NCI-H2107 (cell line): ENCODE data around the gene NOTCH2.

Experiments used
- DNase-seq: peaks from one replicate; lab custom pipeline; 2025; lab: John Stamatoyannopoulos, UW

Gene NOTCH2

DNA sequence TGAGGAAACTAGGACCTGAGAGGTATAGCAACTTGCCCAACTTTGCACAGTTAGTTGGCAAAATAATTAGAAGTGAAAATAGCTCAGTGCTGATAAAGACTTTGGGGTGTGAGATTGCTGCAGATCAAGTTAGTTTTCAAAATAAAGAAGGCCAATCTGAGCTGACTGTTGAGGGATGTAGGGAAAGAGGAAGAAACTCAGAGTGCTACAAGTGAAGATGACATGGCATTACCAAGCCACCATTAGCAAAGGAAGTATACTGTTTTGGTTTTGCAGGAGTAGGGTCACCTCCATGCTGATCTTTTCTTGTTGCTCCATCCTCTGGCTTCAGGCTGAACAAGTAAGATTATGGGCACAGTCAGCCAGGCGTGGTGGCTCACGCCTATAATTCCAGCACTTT lies 94.5 kb downstream of the NOTCH2 start:
- no peak for DNase-seq

DNA sequence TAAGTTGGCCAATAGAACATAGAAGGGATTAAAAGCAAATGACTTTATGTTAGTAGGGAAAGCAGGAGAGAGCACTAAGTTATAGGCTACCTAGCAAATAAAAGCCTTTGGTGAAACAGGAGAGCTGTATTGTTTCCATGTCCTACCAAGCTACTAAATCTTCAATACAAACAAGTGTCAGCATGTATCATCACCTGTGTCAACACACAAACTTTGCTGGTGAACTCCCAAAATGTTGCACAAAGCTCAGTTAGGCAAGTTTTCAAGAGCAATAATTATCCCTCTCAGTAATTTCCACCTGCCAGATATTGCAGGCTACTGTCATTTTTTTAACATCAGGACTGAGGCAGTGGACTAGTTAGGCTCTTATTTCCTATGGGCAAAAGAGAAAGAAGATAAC lies 95.4 kb downstream of the NOTCH2 start:
- DNase-seq: no peak

DNA sequence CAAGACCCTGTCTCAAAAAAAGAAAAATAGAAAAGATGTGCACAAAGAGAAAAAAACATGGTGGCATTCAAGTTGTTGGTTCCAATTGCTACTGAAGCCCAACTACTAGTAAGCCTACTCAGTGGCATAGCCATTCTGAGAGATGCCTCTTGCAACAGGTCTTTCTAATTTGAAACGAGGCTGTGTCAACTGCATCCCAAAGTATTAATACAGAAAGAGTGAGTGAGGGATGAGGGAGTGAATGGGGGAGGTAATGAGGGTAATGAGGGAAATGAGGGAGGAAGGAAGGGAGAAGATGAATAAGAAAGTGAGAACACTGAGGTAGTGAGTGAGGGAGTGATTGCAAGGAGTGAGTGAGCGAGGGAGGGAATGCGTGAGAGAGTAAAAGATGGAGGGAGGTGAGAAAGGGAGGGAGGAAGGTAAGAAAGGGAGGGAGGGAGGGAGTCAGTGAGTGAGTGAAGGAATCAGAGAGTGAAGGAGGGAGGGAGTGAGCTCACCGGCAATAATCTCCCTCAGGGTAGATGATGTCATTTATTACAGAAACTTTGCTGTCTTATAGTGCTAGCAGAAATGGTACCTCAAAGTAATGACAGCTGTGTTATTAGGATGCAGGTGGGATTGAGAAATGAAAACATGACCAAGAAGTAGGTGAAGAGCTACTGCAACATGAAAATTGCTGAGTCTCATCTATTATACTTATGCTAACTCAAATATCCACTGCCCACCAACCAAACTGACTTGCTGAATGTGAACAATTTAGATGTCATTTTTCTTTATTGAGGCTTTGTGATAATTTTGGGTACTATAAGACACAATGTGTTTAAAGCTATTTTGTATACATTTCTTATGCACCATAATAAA lies 97.5 kb downstream of the NOTCH2 start:
- DNase-seq: no peak

DNA sequence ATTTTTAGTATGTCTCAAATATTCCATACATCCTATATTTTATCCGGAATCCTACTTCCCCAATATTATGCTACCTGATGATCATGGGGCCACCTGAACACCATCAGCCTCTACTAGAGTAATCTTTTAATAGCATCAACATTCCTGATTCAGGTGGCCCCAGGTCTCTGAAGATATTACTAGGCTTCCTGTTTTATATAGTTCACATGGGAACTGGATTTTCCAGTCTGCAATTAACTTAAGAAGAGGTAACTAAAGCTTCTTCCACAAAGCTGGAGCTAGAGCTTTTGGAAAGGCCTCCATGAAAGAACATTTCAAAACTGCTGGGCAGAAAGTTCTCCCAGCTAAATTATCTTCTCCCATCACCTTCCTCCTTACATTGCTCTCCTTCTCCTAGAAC lies 100.9 kb downstream of the NOTCH2 start:
- no peak for DNase-seq

DNA sequence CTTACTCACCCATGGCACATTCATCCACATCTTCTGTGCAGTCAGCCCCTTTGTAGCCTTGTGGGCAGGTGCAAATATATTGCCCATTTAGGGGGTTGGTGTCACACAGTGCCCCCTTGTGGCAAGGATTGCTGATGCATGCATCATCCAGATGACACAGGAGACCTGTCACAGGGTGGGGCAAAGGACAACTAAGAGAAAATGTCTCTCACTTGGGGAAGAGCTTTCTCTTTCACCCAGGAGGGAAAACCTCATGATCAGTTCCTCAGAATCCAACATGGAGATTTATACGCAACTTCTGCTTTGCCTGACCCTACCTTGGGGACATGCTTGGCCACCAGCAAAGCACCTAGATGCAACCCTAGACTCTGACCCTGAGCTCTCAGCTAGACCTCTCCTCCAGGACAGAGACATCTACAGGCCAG lies 101.4 kb downstream of the NOTCH2 start:
- DNase-seq: peak; percentile 62

DNA sequence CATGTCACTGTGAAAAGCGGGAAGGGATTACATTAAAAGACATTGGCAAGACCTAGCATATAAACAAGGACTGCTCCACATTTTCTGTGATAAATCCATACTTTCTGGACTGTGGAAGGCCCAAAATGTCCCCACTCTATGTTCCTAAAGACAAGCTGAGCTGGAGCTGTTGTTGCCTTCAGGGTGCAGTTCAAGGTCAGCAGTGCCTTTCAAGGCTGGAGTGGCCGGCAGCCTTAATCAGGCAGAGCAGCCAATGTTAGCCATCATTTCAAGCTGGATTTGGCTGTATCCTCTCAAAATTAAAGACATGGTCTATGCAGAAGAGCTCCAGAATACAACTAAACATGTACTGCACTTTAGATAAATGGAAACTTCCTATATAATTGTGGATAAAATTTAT lies 102.8 kb downstream of the NOTCH2 start:
- DNase-seq: no peak

DNA sequence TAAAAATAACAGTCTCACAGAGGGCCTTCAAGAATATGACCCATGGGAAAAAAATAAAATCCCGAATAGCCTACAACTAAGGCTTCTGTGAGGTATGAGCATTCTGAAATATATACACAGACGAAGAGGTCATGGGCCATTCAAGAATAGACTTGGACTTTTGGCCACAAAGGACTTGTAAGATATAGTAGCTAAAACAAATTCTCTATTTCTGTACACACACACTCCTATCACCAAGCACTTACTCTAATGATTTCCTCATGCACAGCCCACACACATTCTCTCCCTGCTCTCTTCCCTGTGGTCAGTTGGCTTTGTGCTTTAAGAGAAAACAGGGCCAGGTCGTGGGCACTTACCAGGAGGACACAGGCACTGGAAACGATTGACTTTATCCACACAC lies 103.4 kb downstream of the NOTCH2 start:
- no peak for DNase-seq

DNA sequence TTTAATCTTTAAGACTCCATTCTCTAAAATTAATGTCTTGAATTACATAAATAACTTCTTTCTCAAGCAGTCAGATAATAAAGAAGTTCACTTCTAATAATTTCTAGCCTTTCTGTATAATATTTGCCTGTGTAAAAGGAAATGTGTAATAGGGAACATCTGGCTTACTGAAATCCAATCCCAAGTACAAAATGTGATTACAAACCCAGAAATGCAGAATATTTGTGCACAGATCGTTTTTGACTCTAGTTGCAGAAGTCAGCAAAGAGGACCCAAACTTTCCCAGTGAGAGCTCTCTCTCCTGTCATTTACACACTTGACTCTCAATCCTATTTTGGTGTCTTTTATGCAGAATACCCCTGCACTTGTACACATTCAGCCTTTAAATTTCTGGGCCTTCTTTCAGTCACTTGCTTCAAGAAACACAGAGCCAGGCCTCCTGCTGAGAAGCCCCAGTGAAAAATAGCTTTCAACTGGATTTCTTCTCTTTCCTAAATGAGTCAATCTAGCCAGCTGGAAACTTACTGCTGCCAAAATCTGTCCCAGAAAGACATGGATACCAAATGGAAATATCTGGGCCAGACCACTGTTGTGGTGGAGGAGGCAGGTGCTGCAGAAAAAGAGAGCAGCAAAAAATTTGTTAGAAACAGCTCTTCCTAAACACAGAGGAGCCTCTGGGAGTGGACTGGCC lies 104.6 kb downstream of the NOTCH2 start:
- DNase-seq: no peak

DNA sequence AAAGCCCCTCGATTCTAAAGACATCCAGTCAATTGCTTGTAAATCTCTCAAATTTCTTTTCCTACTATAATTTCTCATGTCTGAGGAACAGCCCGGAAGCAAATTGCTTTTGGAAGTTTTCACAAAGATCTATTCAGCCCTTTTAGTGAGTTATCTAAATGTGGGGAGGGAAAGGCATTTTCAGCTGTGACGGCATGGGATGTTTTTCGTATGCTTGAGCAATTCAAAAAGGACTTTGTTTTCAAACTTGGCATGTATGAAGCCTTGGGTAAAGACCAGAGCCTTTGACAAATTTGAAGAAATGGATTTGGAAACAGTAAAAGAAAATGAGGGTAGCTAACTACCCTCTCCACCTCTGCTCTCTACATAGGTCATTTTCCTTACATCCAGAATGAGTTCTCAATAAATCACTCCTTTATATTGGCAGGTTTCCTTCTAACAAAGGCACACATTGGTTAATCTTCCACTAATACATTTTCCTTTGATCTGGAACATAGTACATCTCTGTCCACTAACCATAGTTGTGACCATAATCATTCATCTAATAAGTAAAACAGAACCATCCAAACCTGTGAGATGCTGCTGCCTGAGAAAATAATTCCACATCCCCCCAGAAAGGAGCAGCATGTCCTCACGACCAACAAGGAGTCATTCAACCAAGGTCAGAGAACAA lies 107.0 kb downstream of the NOTCH2 start:
- no peak for DNase-seq

DNA sequence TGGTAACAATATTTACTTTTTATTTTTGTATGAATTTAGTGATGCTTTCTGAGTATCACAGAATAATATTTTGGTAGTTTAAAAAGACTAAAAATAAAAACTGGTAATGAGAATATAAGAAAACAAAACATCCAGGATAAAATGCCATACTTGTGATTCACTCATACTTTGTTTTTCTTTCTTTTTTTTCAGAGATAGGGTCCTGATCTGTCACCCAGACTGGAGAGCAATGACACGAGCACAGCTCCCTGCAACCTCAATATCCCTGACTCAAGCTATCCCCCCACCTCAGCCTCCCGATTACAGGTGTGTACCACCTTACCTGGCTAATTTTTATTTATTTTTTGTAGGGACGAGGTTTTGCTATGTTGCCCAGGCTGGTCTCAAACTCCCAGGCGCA lies 109.0 kb downstream of the NOTCH2 start:
- DNase-seq: no peak

DNA sequence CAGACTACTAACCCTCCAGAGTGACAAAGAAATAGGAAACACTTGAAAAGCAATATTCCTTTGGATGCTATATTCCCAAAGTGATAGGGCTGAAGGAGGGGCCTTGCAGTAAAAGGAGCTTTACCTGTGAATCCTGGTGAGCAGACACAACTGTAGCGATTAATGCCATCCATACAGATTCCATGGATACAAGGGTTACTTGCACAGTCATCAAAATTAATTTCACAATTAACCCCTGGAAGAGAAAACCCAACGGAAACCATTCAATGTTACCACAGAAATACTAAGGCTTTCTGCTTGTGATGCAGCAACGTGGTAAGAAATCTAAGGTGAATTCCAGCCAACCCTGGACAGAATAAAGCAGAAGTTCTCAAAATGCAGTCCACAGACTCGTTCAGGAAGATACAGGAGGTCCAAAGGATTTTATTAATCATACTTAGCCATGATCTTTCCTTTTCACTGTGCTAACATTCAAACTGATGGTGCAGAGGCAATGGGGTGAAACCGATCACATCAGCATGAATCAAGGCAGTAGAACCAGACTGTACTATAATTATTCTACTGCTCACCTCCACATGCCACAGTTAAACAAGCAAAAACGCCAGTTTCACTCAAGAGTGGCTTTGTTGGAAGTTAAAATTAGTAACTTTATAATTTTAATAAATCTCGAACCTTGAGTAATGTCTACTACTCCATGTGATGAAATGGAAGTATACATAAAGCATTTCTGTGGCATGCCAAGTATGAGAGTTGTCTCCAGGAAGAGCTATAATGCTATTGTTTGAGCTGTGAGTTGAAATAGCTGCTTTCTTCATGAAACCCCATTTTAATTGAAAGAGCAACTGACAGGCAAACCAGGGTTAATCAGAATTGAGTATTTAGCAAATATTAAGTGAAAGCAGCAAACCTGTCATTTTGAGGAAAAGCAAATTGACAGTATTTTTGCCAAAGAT lies 109.9 kb downstream of the NOTCH2 start:
- DNase-seq: no peak

DNA sequence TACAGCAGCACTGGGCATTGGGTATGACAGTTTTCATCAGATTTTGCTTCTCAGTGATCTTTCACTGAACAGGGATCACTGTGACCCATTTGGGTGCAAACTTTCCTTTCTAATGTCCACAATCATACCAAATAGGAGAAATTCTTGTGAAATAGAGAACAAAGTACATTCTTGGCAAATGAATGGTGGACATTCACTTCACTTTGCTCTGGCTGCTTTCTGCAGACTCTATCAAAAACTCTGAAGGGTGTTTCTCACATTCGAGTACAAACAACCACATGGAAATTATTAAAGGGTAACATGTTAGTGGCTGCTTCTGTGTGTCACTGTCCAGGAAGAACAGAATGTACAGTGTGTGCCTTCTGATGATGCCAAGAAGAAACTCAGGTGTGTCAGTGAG lies 111.2 kb downstream of the NOTCH2 start:
- no peak for DNase-seq

DNA sequence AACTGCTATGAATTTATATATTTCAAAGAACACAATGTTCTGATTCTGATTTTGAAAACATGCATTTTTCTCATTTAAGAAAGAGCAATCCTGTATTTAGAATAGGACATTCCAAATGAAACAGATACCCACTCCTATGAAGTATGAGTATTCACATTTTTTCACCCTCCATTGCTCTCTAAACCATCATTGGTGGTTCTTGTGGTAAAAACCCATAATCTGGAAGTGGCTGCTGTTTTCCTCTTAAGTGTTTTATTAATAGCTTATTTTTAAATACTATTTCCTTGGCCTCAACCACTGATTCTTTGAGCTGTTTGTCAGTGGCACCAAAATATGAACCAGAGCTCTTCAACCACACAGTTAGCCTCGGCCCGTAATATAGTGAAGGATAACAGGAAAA lies 113.2 kb downstream of the NOTCH2 start:
- no peak for DNase-seq

DNA sequence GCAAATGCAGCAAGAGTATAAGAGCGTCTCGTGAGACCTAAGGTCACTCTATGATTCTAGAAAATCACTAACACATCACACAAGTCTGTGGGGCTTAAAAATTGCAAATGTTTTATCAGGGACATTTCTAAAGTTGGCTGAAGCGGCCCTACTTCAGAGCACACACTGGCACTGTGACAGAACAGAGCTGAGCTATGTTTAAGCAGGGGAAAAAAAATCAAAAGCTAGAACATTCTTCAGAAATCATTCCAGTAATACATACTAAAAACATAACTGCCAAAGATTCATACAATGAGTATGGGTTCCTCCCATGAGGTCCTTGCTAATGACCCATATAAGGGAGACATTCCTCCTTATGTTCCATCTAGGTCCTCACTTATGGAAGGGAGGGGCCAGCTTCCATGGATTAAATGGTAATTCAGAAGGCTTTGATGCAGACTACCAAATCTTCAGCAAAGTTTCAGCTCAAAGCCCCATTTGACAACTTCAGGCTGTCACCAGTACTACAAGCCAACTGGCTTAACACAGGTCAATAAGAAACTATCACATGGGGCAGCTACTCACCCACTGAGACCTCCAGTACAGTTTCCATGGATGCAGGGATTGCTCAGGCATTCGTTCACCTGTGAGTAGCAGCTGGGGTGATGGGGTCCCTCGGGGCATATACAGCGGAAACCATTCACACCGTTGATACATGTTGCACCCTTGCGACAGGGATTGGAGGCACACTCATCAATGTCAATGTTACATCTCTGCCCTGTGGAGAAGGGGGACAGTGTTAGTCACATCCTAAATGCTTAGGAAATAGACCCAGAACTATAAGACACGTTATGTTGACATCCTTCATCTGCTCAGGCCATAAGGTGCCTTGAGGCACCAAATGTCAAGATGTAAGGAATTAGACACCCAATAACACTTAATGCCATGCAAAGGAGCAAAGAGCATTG lies 114.7 kb downstream of the NOTCH2 start:
- DNase-seq: no peak

DNA sequence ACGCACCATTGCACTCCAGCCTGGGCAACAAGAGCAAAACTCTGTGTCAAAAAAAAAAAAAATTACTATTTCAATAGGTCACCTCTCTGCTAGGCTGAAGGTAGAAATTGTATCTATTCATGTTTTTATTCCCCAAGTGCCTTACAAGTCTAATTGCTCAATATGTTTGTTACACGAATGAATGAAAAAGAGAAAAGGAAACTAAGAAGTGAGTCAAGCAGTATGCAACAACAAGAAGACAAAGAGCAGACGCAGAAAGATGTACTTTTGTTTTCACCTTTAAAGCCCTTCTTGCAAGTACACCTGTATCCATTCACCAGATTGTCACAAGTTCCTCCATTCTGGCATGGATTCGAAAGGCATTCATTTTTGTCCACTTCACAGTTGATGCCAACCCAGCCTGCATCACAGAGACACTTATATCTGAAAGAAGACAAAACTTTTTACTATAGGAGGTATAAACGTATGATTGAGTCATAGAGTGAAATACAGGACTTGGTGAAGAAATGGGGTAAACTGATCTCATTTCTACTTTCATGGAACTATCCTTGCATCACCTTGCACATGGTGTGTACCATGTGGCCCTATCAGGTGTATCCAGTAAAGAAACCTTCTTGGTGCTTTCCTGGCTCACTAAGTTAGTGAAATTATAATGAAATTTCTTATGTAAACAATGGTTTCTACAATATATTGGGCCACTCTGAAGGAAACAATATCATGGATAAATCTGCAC lies 116.0 kb downstream of the NOTCH2 start:
- DNase-seq: no peak

DNA sequence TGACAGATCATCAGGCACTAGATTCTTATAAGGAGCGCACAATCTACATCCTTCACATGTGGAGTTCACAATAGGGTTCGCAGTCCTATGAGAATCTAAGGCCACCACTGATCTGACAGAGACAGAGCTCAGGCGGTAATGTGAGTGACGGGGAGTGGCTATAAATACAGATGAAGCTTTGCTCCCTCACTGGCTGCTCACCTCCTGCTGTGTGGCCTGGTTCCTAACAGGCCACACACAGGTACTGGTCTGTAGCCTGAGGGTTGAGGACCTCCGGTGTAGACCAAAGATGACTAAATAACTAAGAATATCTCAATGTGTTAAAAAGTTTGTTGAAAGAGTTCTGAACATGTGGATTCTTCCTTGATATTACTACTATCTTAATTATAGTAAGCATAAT lies 117.0 kb downstream of the NOTCH2 start:
- DNase-seq: no peak

DNA sequence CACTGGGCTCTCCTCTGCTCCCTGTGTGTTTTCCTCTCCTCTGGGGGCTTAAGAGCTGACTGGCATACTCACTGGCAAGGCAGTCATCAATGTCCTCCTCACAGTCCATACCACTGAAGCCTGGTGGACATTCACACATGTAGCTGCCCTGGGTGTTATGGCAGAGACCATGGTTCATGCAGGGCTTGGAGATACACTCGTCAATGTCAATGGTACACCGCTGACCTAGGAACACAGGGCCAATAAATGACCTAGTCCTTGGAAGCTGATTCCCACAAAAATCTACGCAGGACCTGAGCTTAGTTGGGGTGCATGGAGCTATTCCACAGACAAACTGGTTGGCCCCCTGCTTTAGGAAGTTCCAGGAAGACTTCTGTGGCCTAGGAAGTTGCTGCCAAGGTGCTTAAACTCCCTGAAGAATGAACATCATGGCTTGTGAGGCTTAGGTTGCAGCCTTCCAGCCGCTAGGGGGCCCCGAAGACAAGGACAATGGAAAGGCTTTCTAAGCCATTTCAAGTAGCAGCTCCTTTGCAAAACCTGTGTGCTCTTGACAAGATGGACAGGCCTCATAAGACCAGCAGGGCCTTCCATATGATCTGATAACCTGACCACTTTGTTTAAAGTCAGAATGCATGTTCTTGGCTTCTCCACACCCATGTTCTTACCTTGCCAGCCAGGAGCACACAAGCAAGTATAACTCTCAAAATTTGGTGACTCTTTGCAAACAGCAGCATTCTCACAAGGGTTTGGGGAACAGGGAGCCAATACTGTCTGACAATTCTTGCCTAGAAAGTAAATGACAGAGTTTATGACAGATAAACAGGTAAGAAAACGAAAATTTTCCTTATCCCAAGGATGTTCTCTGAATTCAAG lies 120.9 kb downstream of the NOTCH2 start:
- peak; percentile 67 for DNase-seq

DNA sequence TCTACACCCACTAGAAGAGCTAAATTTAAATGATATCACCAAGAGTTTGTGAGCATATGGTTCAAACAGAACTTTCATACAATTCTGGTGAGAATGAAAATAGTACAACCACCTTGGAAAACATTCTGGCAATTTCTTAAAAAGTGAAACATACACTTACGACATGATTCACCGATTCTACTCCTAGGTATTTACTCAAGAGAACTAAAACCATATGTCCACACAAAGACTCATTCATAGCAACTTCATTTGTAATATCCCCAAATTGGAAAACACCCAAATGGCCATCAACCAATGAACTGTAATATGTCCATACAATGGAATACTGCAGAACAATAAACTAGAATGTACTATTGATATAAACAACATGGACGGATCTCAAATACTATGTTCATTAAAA lies 122.0 kb downstream of the NOTCH2 start:
- no peak for DNase-seq

DNA sequence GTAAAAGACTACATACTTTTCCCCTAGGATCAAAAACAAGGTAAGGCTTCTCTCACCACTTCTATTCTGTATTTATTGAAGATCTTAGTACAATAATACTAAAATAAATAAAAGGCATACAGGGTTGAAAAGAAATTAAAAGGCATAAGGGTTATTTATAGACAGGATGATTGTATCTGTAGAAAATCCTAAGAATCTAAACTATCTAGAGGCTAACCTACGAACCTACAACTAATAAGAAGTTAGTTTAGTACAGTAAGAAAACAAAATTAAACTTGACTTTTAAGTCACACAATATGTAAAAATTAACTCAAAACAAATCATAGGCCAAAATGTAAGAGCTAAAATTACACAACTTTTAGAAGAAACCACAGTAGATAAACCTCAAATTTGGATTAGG lies 122.7 kb downstream of the NOTCH2 start:
- no peak for DNase-seq
